Body of pancreas (tissue), 4 donors: ENCODE data around the gene CCNL1. TPM values are rescaled to one million over a fixed set of nuclear protein-coding genes. Genes with fewer than 3 reads are reported as not detected.
A peak's percentile ranks its signal among the peaks of the same experiment; 100 is the strongest.

Experiments used
- ATAC-seq: fragments of 150-250 bp; one replicate; pipeline ENCODE4 v1.9.1; 2016
- DNase-seq, 4 donors: peaks; one replicate each; pipeline ENCODE4 v3.0.0-alpha.2; 2019
- H3K27ac ChIP-seq, 4 donors: fragments of 200-600 bp; sonication (generic); 1 replicate in 3 of 4; 2 replicates in 1 of 4; pipeline versions ENCODE4 v1.5.1 to v1.6.1; 2016 to 2019; ENCODE audit warnings: mild to moderate bottlenecking in 1 of 4, mixed read lengths in 1 of 4, moderate library complexity in 1 of 4
- H3K27me3 ChIP-seq, 2 donors: fragments of 200-600 bp; sonication (generic); one replicate each; pipeline ENCODE4 v1.6.0; 2016; ENCODE audit warnings: mild to moderate bottlenecking in 1 of 2
- H3K36me3 ChIP-seq, 2 donors: fragments of 200-600 bp; sonication (generic); replicated peaks in 1 of 2; 2 replicates each; pipeline ENCODE4 v1.5.1; 2016; ENCODE audit warnings: low read depth in 2 of 2; ENCODE audit not compliant: insufficient read depth in 1 of 2
- H3K4me1 ChIP-seq: fragments of 200-600 bp; sonication (generic); one replicate; pipeline ENCODE4 v1.6.0; 2016
- H3K4me3 ChIP-seq, 2 donors: fragments of 200-600 bp; sonication (generic); 1 replicate in 1 of 2; 2 replicates in 1 of 2; pipeline ENCODE4 v1.5.1; 2016 to 2019
- H3K9me3 ChIP-seq, 3 donors: fragments of 200-600 bp; sonication (generic); 1 replicate in 2 of 3; 2 replicates in 1 of 3; pipeline ENCODE4 v1.5.1; 2016
- POLR2A ChIP-seq, 3 donors: fragments of 450-650 bp; IDR thresholded peaks; one replicate each; pipeline ENCODE4 v1.6.1; 2016; ENCODE audit warnings: antibody characterized with exemption in 3 of 3, mild to moderate bottlenecking in 2 of 3
- WGBS, 2 donors: methylation state at CpG; one replicate each; pipeline ENCODE4 v1.1.5; 2017; 5-methylcytosine and 5-hydroxymethylcytosine counted together
- intact Hi-C: fragments of 100-400 bp; cut with DNase I; formaldehyde crosslinking; loops from one replicate; pipeline ENCODE4 v1.15.1; 2023
- total RNA-seq, 2 donors: library from RNA; depleted of rRNA; stranded (reverse); fragments of >200 nt; gene quantifications; one replicate each; pipeline ENCODE4 v1.1.0, GENCODE V29; 2016
- TF ChIP-seq, protein P1 (sequence below), 7 experiments: fragments of 450-650 bp in 4 of 7; fragments of 200-600 bp in 3 of 7; sonication (generic) in 3 of 7; IDR thresholded peaks; one replicate each; pipeline ENCODE4 v1.5.1; 2016 to 2019; ENCODE audit warnings: antibody characterized with exemption in 7 of 7

Gene CCNL1
- total RNA-seq, 2 donors from 2014 or later, result 194 to 196 TPM

DNA sequence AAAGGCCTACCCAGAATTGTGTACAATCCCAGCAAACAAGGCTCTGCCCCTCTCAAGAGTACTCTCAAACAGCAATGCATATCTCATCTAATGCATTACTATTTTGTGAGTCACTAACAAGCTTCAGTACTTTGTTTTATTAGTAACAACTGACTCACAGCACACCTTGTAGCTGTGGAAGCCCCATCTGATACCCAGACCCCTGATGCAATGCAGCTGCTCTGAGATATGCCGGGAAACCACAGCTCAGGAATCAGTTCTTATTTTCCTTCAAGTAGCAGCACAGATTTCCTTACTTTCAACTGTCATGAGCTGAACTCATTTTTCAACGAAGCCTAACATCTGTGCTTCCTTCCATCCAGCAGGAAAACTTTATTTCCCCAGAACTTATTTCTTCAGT lies 37.8 kb downstream of the CCNL1 start:
- no peak for TF ChIP-seq POLR2A (IDR thresholded peaks at IDR 0.05)
- TF ChIP-seq, protein P1, sequence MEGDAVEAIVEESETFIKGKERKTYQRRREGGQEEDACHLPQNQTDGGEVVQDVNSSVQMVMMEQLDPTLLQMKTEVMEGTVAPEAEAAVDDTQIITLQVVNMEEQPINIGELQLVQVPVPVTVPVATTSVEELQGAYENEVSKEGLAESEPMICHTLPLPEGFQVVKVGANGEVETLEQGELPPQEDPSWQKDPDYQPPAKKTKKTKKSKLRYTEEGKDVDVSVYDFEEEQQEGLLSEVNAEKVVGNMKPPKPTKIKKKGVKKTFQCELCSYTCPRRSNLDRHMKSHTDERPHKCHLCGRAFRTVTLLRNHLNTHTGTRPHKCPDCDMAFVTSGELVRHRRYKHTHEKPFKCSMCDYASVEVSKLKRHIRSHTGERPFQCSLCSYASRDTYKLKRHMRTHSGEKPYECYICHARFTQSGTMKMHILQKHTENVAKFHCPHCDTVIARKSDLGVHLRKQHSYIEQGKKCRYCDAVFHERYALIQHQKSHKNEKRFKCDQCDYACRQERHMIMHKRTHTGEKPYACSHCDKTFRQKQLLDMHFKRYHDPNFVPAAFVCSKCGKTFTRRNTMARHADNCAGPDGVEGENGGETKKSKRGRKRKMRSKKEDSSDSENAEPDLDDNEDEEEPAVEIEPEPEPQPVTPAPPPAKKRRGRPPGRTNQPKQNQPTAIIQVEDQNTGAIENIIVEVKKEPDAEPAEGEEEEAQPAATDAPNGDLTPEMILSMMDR (IDR thresholded peaks at IDR 0.05), result no peak
- peak in 3 of 4 donors; percentile 25 to 49 (median 44) for DNase-seq
- no peak overlapping the region for H3K4me3 ChIP-seq
- H3K9me3 ChIP-seq, result no peaks in the 10 kb centered on the region
- H3K4me1 ChIP-seq, result peaks cover 79% of the 10 kb centered on the region
- H3K27ac ChIP-seq, result peak overlapping the region in 3 of 4 donors; percentile 16 to 90 (median 20)
- intact Hi-C loops, result no loop called here
- WGBS, 2 donors, result 24 to 26% methylated on average over 2 of the region's 2 CpGs
- ATAC-seq, result no peak
- no peaks in the 10 kb centered on the region for H3K36me3 ChIP-seq
- H3K27me3 ChIP-seq, result no peaks in the 10 kb centered on the region

DNA sequence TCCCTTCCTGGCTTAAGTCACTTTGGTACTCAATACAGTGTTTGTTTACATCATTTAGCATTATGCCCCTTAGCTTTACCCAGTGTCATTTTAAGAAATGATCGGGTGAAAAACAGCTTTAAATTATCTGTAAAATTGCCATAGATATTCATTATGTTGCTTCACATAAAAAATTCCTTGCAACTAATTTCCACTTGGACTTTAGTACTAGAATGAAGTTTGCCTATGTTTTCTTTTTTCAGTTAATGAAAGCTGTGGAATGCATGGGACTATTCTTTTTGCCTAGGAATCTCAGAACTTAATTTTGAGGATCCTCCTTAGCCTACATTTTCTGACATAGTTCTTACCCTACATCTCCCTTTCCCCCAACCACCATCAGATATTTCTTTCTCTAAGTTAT lies 38.4 kb downstream of the CCNL1 start:
- no peak for DNase-seq
- intact Hi-C loops, result no loop called here
- Histone ChIP-seq H3K27me3 (no peaks in the 10 kb centered on the region), H3K36me3 (no peaks in the 10 kb centered on the region), H3K9me3 (no peaks in the 10 kb centered on the region), H3K27ac (peak overlapping the region in 3 of 4 donors; percentile 16 to 98 (median 90)), H3K4me3 (no peak overlapping the region), H3K4me1 (peaks cover 73% of the 10 kb centered on the region)
- 28 to 50% methylated on average over 1 of the region's 1 CpG for WGBS, 2 donors
- no peak for ATAC-seq
- no peak for TF ChIP-seq POLR2A (IDR thresholded peaks at IDR 0.05)
- TF ChIP-seq, protein P1 (IDR thresholded peaks at IDR 0.05), result no peak

DNA sequence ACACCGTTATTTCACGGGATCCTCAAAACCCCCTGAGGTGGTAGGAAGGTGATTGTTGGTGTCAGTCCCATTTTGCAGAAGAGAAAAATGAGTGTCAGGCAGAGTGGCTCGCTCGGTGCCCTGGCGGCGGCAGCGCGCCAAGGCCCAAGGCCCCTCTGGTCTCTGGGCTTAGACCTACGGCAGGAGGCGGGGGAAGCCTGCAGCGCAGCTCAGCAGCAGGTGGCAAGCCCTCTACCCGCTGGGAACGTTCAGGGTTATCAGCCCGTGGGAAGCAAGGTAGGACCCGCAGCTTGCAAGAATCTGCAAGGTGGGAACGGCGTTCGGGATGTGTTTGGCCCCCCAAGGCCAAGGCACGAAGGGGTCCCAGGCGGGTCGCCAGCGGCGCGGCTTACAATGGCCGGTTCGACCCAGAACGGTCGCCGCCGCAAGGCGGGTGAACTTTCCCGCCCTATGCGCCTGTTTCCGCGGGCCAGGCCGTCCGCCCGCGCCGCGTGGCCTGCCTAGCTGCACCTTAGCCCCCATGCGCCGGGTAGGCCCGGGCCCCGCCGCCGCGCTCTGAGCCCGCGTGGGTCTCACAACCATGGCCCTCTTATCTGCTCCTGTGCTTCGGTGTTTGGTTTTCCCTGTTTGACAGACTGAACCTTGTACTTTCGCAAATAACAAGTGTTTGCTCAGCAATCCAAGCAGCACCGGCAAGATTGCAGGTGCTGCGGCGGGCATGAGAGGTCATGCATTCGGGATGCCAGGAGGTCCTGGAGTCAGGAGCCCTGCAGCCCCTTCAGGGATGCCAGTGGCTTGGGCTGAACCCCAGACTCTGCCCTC lies 39.7 kb downstream of the CCNL1 start:
- Histone ChIP-seq H3K4me1 (peaks cover 64% of the 10 kb centered on the region), H3K36me3 (no peaks in the 10 kb centered on the region), H3K27ac (peak overlapping the region; percentile 89 to 98 (median 93)), H3K4me3 (no peak overlapping the region), H3K27me3 (no peaks in the 10 kb centered on the region), H3K9me3 (no peaks in the 10 kb centered on the region)
- 18 to 41% methylated on average over 45 to 52 of the region's 56 CpGs for WGBS, 2 donors
- peak in 2 of 3 donors; percentile 62 to 66 for TF ChIP-seq POLR2A (IDR thresholded peaks at IDR 0.05)
- TF ChIP-seq, protein P1 (IDR thresholded peaks at IDR 0.05), result peak in 4 of 7 experiments; percentile 23 to 43 (median 34)
- peak; percentile 72 to 88 (median 78) for DNase-seq
- intact Hi-C loops, result no loop called here
- peak; percentile 90 for ATAC-seq

DNA sequence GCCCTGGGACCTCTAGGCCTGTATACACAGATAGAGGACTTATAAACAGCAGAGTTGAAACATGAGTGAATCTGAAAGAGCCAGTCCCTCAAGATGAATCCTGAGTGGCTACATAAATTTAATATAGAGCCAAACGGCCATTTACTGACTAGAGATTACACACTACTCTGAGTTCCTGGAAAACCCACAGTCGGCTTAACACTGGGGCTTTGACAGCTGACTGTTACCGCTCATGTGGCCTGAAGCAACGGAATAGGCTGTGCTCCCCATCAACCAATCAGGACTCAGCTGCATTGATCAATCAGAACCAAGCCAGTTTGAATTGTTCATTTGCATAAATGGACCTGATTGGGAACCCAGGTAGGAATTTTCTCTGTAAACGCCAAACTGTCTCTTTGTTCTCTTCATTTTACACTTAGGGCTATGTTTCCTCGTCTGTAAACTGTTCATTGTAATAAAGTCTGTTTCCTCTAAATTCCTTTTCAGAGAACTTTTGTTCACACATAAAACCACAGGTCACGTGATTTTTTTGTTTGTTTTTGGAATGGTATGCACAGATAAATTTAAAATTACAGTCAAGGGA lies 40.5 kb downstream of the CCNL1 start:
- Histone ChIP-seq H3K9me3 (no peaks in the 10 kb centered on the region), H3K27me3 (no peaks in the 10 kb centered on the region), H3K27ac (peak overlapping the region; percentile 89 to 98 (median 93)), H3K36me3 (no peaks in the 10 kb centered on the region), H3K4me1 (peaks cover 60% of the 10 kb centered on the region), H3K4me3 (no peak overlapping the region)
- 23 to 35% methylated on average over 7 of the region's 7 CpGs for WGBS, 2 donors
- peak; percentile 53 to 85 (median 68) for DNase-seq
- TF ChIP-seq, protein P1 (IDR thresholded peaks at IDR 0.05), result no peak
- TF ChIP-seq POLR2A (IDR thresholded peaks at IDR 0.05), result peak in 2 of 3 donors; percentile 42 to 53
- peak; percentile 80 for ATAC-seq
- intact Hi-C loops, result no loop called here
